ENCODE measurements around the gene NUDT6.
"Not testable (repeated sequence)": the region's sequence is repeated elsewhere in the genome, so short reads cannot be mapped to it uniquely, and the experiment has no call there.

NUDT6 gene

DNA sequence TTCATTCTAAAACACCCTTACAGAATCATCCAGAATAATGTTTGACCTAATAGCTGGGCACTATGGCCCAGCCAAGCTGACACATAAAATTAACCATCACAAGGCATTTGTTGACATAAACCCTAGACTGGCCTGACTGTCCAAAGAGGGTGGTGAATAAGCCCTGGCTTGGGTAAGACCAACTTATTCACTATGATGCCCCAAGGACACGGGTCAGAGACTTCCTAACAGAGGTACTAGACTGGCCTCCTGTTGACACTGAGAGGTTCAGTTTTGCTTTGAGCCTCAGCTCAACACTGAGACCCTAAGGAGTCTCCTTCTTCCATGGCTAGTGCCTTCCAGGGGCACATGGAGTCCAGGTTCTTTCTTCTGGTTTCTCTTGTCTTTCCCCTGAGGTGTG lies 74.5 kb downstream of the NUDT6 start:
- Mint-ChIP-seq H3K27ac (no peak overlapping the region), H3K4me3 (no peak overlapping the region), H3K36me3 (no peaks in the 10 kb centered on the region), H3K9me3 (no peaks in the 10 kb centered on the region), H3K4me1 (no peaks in the 10 kb centered on the region), H3K27me3 (peaks cover 11% of the 10 kb centered on the region)
- no peak for DNase-seq
- CTCF ChIA-PET: no interaction called here

DNA sequence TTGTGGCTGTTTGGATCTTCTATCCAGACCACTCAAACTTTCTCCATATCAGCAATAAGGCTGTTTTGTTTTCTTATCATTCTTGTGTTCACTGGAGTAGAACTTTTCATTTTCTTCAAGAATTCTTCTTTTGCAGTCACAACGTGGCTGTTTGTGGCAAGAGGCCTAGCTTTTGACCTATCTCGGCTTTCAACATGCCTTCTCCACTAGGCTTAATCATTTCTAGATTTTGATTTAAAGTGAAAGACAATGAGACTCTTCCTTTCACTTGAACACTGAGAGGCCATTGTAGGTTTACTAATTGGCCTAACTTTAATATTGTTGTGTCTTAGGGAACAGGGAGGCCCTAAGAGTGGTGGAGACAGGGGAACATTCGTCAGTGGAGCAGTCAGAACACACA lies 76.6 kb downstream of the NUDT6 start:
- CTCF ChIA-PET: no interaction called here
- no peaks in the 10 kb centered on the region for H3K4me1 Mint-ChIP-seq
- no peaks in the 10 kb centered on the region for H3K9me3 Mint-ChIP-seq
- H3K27ac Mint-ChIP-seq: no peak overlapping the region
- H3K36me3 Mint-ChIP-seq: no peaks in the 10 kb centered on the region
- no peak overlapping the region for H3K4me3 Mint-ChIP-seq
- peaks cover 10% of the 10 kb centered on the region for H3K27me3 Mint-ChIP-seq
- DNase-seq: no peak

GRCh38 chr4:122845066-122845465 lies 77.3 kb downstream of the NUDT6 start:
- no peak overlapping the region for H3K27ac Mint-ChIP-seq
- CTCF ChIA-PET: no interaction called here
- no peaks in the 10 kb centered on the region for H3K36me3 Mint-ChIP-seq
- no peak overlapping the region for H3K4me3 Mint-ChIP-seq
- no peaks in the 10 kb centered on the region for H3K9me3 Mint-ChIP-seq
- H3K4me1 Mint-ChIP-seq: no peaks in the 10 kb centered on the region
- peaks cover 10% of the 10 kb centered on the region for H3K27me3 Mint-ChIP-seq
- DNase-seq: no peak

DNA sequence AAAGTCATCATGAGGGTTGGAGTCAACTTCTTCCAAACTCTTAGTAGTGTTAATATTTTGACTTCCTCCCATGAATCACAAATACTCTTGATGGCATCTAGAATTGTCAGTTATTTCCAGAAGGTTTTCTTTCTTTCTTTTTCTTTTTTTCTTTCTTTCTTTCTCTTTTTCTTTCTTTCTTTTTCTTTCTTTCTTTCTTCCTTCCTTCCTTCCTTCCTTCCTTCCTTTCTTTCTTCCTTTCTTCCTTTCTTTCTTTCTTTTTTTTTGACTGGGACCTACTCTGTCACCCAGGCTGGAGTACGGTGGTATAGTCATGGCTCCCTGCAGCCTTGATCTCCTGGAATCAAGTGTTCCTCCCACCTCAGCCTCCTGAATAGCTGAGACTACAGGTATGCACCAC lies 78.0 kb downstream of the NUDT6 start:
- H3K4me3 Mint-ChIP-seq, CTCF ChIA-PET, H3K4me1 Mint-ChIP-seq, H3K36me3 Mint-ChIP-seq, H3K9me3 Mint-ChIP-seq, H3K27ac Mint-ChIP-seq, DNase-seq: not testable (repeated sequence)
- peaks cover 16% of the 10 kb centered on the region for H3K27me3 Mint-ChIP-seq

GRCh38 chr4:122842984-122843531 lies 79.3 kb downstream of the NUDT6 start:
- H3K4me3 Mint-ChIP-seq: no peak overlapping the region
- no peak overlapping the region for H3K27ac Mint-ChIP-seq
- DNase-seq: no peak
- H3K27me3 Mint-ChIP-seq: peaks cover 19% of the 10 kb centered on the region
- no peaks in the 10 kb centered on the region for H3K4me1 Mint-ChIP-seq
- H3K9me3 Mint-ChIP-seq: no peaks in the 10 kb centered on the region
- CTCF ChIA-PET: no interaction called here
- no peaks in the 10 kb centered on the region for H3K36me3 Mint-ChIP-seq

All from activated naive CD4-positive, alpha-beta T cell treated with anti-CD3 and anti-CD28 coated beads, Interleukin-2, amount 10 ng/mL, durations not matched to agents 7 days and 5 days (primary cell).